ENCODE measurements around the gene SECISBP2.

DNA sequence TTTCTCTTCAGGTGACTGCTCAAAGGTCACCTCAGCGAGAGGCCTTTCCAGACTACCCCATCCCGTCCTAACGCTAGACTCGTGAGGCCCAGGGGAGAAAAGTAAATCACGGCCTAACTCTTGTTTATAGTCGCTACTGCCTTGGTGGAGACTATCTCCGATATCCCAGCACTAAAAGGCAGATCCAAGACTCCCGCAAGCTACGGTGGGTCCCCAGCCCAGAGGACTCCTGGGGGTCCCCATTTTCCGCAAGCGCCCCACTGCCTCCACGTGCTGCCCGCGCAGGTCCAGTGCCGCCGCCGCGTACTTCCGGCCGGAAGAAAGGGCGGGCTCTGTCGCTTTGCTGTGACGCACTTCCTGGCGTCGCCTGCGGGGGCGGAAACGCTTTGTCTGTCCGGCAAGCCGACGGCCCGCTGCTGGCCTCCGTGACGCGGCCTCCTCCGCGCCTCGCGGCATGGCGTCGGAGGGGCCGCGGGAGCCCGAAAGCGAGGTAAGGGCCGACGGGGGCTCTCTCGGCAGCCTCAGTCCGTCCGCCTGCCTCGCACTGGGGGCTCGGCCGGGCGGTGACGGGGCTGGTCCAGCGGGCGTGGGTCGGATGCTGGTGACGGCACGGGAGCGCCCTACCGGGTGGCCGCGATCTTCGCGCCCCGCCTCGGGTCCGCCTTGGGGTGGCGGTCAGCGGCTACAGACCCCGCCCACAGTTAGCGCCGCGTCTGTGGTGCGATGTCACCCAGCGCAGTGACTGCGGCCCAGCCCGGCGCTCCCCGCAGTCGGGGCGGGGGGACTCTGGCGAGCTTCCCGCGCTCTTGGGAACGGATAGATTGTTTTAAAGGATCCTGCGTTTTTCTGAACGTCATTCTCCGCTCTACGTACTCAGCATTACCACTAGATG is at the start of gene SECISBP2:
- TF ChIP-seq POLR2AphosphoS5 (IDR thresholded peaks at IDR 0.05; ENCODE audit: low read depth, low read length) (peak; percentile 92), CHD2 (IDR thresholded peaks at IDR 0.05; ENCODE audit: low read length, partially characterized antibody) (no peak), RFX5 (IDR thresholded peaks at IDR 0.05; ENCODE audit: low read length) (peak; percentile 52; the same call in 1 of the 2 replicates)
- TF ChIP-seq, protein P1, sequence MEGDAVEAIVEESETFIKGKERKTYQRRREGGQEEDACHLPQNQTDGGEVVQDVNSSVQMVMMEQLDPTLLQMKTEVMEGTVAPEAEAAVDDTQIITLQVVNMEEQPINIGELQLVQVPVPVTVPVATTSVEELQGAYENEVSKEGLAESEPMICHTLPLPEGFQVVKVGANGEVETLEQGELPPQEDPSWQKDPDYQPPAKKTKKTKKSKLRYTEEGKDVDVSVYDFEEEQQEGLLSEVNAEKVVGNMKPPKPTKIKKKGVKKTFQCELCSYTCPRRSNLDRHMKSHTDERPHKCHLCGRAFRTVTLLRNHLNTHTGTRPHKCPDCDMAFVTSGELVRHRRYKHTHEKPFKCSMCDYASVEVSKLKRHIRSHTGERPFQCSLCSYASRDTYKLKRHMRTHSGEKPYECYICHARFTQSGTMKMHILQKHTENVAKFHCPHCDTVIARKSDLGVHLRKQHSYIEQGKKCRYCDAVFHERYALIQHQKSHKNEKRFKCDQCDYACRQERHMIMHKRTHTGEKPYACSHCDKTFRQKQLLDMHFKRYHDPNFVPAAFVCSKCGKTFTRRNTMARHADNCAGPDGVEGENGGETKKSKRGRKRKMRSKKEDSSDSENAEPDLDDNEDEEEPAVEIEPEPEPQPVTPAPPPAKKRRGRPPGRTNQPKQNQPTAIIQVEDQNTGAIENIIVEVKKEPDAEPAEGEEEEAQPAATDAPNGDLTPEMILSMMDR (IDR thresholded peaks at IDR 0.05) = peak; percentile 93
- TF ChIP-seq, protein P2, sequence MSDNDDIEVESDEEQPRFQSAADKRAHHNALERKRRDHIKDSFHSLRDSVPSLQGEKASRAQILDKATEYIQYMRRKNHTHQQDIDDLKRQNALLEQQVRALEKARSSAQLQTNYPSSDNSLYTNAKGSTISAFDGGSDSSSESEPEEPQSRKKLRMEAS (IDR thresholded peaks at IDR 0.05; ENCODE audit: low read depth) = peak; percentile 100
